Measurements from ENCODE around the gene AICDA. TPM values are rescaled to one million over a fixed set of nuclear protein-coding genes. Genes with fewer than 3 reads are reported as not detected.
"Not testable (repeated sequence)": the region's sequence is repeated elsewhere in the genome, so short reads cannot be mapped to it uniquely, and the experiment has no call there.

AICDA gene
- total and polyA plus RNA-seq, 10 donors: 0.24 to 1.6 (median 0.78) TPM

DNA sequence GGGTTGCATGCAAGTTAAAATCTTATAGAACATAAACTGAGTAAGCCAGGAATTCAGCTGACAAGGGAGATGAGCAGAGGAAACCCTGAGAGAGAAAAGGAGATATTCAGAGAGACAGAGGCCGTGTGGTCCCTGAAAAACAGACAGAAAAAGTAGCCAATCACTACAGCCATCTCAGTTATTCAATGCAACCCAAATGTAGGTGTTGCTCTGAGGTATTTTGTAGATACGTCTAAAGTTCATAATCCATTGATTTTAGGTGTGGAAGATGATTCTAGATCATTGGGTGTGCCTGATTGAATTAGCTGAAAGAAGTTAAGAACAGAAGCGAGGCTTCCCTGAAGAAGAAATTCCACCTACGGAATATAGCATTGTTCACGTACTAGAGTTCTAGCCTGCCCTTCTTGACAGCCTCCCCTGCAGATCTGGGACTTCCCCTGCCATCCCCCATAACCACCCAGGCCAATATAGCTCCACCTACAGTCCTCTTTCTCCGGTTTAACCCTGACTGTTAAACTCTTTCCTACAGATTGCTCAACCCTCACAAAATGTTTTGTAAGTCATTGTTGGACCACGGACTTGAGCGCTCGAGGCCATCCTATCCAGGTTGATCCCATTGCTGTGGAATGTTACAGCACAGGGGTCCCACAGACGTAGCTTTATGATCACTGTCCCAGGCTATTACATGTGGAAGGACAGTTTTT lies 21.7 kb downstream of the AICDA start:
- Histone ChIP-seq H3K4me3 (no peak overlapping the region), H3K27me3 (replicated peaks in 1 of 7) (no peaks in the 10 kb centered on the region), H3K27ac (no peak overlapping the region), H3K9me3 (no peaks in the 10 kb centered on the region), H3K4me1 (peaks cover 0 to 10% (median 0%) of the 10 kb centered on the region in 6 donors), H3K36me3 (no peaks in the 10 kb centered on the region)
- WGBS, 5 donors: 42 to 70% (median 48%) methylated on average over 10 of the region's 10 CpGs
- DNase-seq: no peak
- no peak for TF ChIP-seq POLR2A (IDR thresholded peaks at IDR 0.05)
- TF ChIP-seq, protein P1, sequence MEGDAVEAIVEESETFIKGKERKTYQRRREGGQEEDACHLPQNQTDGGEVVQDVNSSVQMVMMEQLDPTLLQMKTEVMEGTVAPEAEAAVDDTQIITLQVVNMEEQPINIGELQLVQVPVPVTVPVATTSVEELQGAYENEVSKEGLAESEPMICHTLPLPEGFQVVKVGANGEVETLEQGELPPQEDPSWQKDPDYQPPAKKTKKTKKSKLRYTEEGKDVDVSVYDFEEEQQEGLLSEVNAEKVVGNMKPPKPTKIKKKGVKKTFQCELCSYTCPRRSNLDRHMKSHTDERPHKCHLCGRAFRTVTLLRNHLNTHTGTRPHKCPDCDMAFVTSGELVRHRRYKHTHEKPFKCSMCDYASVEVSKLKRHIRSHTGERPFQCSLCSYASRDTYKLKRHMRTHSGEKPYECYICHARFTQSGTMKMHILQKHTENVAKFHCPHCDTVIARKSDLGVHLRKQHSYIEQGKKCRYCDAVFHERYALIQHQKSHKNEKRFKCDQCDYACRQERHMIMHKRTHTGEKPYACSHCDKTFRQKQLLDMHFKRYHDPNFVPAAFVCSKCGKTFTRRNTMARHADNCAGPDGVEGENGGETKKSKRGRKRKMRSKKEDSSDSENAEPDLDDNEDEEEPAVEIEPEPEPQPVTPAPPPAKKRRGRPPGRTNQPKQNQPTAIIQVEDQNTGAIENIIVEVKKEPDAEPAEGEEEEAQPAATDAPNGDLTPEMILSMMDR (IDR thresholded peaks at IDR 0.05 in 8 of 11, conservative IDR thresholded peaks at IDR 0.05 in 3 of 11): no peak
- intact Hi-C loops (cut with DNase I; ENCODE audit: low total_unique reads): no loop called here

DNA sequence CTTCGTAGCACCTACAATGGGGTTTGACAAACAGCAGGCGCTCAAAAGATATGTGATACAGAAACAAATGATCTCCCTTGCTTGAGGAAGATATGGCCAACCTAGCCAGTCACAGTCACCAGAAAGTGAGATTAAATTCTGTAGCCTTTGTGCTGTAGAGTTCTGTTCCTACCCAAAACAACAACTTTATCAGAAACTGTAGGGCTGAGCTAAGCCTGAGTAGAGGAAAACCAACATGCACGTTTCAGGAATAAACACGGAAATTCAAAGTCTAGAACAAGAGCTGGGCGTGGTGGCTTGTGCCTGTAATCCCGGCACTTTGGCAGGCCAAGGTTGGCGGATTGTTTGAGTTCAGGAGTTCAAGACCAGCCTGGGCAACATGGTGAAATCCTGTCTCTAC lies 23.0 kb downstream of the AICDA start:
- Histone ChIP-seq H3K4me3 (no peak overlapping the region), H3K36me3 (no peaks in the 10 kb centered on the region), H3K27me3 (replicated peaks in 1 of 7) (no peaks in the 10 kb centered on the region), H3K9me3 (no peaks in the 10 kb centered on the region), H3K27ac (no peak overlapping the region), H3K4me1 (peaks cover 0 to 10% (median 0%) of the 10 kb centered on the region in 6 donors)
- WGBS, 5 donors: 82 to 91% (median 88%) methylated on average over 7 of the region's 7 CpGs
- DNase-seq: no peak
- intact Hi-C loops (cut with DNase I; ENCODE audit: low total_unique reads): no loop called here
- TF ChIP-seq POLR2A (IDR thresholded peaks at IDR 0.05) (no peak), POLR2AphosphoS5 (IDR thresholded peaks at IDR 0.05) (no peak)
- TF ChIP-seq, protein P1 (IDR thresholded peaks at IDR 0.05 in 8 of 11, conservative IDR thresholded peaks at IDR 0.05 in 3 of 11): no peak

DNA sequence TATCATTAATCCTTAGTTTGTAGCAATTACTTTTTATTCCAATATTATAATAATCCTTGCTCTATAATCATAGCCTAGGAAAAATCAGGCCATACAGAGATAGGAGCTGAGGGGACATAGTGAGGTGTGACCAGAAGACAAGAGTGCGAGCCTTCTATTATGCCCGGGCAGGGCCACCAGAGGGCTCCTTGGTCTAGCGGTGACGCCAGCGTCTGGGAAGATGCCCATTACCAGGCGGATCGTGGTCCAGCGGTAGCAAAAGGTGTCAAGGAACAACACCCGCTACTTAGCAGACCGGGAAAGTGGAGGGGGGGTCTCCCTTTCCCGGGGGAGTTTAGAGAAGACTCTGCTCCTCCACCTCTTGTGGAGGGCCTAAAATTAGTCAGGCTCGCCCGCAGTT lies 28.2 kb downstream of the AICDA start:
- 87 to 94% (median 91%) methylated on average over 13 of the region's 13 CpGs for WGBS, 5 donors
- intact Hi-C loops (cut with DNase I; ENCODE audit: low total_unique reads); H3K27me3 ChIP-seq (replicated peaks in 1 of 7); H3K4me3 ChIP-seq; H3K9me3 ChIP-seq; H3K36me3 ChIP-seq; DNase-seq; H3K4me1 ChIP-seq; H3K27ac ChIP-seq: not testable (repeated sequence)

DNA sequence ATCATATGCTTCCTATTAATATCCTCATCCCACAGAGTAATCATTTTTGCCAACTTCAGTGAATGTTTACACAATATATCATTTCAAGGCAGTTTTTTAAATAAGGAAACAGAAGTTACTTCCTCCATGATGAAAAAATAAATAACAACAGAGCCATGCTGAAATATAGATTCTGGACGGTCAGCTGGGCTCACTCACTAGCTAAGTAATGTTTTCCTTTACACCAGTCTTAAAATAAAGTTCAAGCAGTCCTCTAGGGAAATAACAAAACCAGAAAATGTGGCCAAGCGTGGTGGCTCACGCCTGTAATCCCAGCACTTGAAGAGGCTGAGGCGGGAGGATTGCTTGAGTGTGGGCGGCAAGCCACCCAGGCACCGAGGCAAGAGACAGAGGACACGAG lies 28.7 kb downstream of the AICDA start:
- H3K4me1 ChIP-seq: no peaks in the 10 kb centered on the region
- H3K36me3 ChIP-seq: no peaks in the 10 kb centered on the region
- no peak overlapping the region for H3K27ac ChIP-seq
- H3K9me3 ChIP-seq: no peaks in the 10 kb centered on the region
- H3K4me3 ChIP-seq: no peak overlapping the region
- no peak for DNase-seq
- intact Hi-C loops (cut with DNase I; ENCODE audit: low total_unique reads): no loop called here
- no peaks in the 10 kb centered on the region for H3K27me3 ChIP-seq (replicated peaks in 1 of 7)
- WGBS, 5 donors: 60 to 70% (median 64%) methylated on average over 7 of the region's 7 CpGs
- TF ChIP-seq POLR2A (IDR thresholded peaks at IDR 0.05): no peak
- TF ChIP-seq POLR2AphosphoS5 (IDR thresholded peaks at IDR 0.05): no peak
- TF ChIP-seq, protein P1 (IDR thresholded peaks at IDR 0.05 in 8 of 11, conservative IDR thresholded peaks at IDR 0.05 in 3 of 11): no peak

Data from spleen (tissue), 11 donors.